Activated T-cell treated with anti-CD3 and anti-CD28 coated beads, Interleukin-2, amount 50 U/mL, for 24 hours (primary cell): ENCODE measurements around the gene SMG6.

Experiments used
- DNase-seq: peaks from one replicate; pipeline ENCODE4 v3.0.0-alpha.2; 2020
- H3K27ac Mint-ChIP-seq: 2 replicates; pipeline ENCODE4 v1.8.0; 2020; ENCODE audit warnings: mild to moderate bottlenecking, mixed read lengths
- H3K27me3 Mint-ChIP-seq: 2 replicates; pipeline ENCODE4 v1.8.0; 2020; ENCODE audit warnings: mixed read lengths
- H3K36me3 Mint-ChIP-seq: 2 replicates; pipeline ENCODE4 v1.8.0; 2020; ENCODE audit warnings: low read depth, mixed read lengths
- H3K4me1 Mint-ChIP-seq: 2 replicates; pipeline ENCODE4 v1.8.0; 2020; ENCODE audit warnings: low read depth, mixed read lengths
- H3K4me3 Mint-ChIP-seq: 2 replicates; pipeline ENCODE4 v1.8.0; 2020; ENCODE audit warnings: mild to moderate bottlenecking, moderate library complexity, mixed read lengths
- H3K9me3 Mint-ChIP-seq: 2 replicates; pipeline ENCODE4 v1.8.0; 2020; ENCODE audit warnings: mixed read lengths

Gene SMG6

GRCh38 chr17:2303204-2304188 is at the start of gene SMG6, which contains the start of gene SRR:
Gene SMG6 (minus strand): TSS chr17:2303785. CDS start chr17:2303720, 65 bp downstream.
Gene SRR (plus strand): TSS chr17:2303950. CDS start chr17:2315561, 11,611 bp downstream.
- H3K27me3 Mint-ChIP-seq, result no peaks in the 10 kb centered on the region
- peaks cover 55% of the 10 kb centered on the region for H3K36me3 Mint-ChIP-seq
- DNase-seq, result peak; percentile 96

GRCh38 chr17:2351269-2351668 is 47.7 kb upstream of the SMG6 start:
- DNase-seq, result no peak
- Mint-ChIP-seq H3K36me3 (peaks cover 3% of the 10 kb centered on the region), H3K9me3 (no peaks in the 10 kb centered on the region), H3K27ac (no peak overlapping the region), H3K4me3 (no peak overlapping the region), H3K4me1 (peaks cover 16% of the 10 kb centered on the region), H3K27me3 (no peaks in the 10 kb centered on the region)

More at GRCh38 chr17:2303204-2304188, at the start of gene SMG6, which contains the start of gene SRR:
- Mint-ChIP-seq H3K4me3 (peak within 1 kb of the TSS; percentile 91), H3K27ac (peak within 1 kb of the TSS; percentile 90), H3K4me1 (peaks cover 58% of the 10 kb centered on the region), H3K9me3 (no peaks in the 10 kb centered on the region)

DNA sequence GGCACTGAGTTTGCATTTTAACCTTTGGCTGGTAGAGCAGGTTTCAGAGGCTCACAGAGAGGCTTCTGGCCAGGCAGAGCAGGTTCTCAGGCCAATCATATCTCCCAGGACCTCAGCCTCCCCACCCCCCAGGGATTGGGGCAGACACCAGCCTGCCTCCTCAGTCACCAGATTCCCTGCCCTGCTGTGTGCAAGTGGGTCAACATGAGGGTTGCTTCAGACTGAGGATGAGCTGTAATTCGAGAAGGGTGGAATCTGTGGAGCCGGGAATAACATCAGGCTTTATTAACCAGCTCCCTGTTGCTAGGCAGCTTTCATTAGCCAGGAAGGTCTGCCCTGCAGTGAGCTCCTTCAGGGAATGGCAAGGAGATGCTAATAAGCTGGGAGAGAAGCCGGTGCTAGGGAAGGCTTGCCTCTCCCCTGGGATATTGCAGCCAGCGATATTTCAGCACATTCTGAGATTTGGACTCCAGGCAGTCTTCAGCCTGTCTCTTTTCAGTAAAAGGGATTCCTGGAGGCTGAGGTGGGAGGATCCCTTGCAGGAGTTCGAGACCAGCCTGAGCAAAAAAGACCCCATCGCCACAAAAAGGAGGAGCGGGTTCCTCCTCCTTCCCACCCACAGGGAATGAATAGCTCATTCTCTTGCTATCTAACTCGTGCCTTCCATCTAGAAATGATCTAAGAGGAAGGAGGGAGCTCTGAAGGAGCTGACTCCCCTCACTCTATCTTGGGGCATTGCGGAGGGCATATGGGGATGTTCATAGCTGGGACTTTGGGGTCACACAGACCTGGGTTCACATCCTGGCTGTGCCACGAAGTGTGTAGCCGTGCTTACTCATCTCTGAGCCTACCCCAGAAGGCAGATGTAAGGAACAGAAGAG is 44.5 kb upstream of the SMG6 start:
- H3K36me3 Mint-ChIP-seq, result peaks cover 26% of the 10 kb centered on the region
- H3K9me3 Mint-ChIP-seq, result no peaks in the 10 kb centered on the region
- H3K27me3 Mint-ChIP-seq, result no peaks in the 10 kb centered on the region
- DNase-seq, result no peak
- H3K27ac Mint-ChIP-seq, result no peak overlapping the region
- H3K4me1 Mint-ChIP-seq, result peaks cover 11% of the 10 kb centered on the region
- H3K4me3 Mint-ChIP-seq, result no peak overlapping the region

DNA sequence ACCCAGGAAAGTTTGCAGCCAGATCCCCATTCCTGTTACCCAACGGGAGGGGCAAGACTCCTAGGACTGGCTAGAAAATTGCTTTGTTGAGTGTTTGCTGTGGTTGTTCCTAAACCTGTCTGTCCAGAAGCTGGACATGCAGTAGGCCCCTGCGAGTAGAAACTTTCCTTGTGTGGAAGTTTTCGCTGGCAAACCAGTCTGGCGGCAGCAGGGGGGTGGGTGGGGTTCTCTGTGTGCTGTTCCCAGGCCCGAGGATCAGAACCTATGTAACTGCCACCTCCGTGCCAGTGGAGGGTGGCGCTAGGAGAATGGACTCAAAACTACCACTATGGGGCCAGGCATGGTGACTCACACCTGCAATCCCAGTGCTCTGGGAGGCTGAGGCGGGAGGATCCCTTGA is 42.9 kb upstream of the SMG6 start:
- Mint-ChIP-seq H3K9me3 (no peaks in the 10 kb centered on the region), H3K4me3 (no peak overlapping the region), H3K27me3 (no peaks in the 10 kb centered on the region), H3K27ac (no peak overlapping the region), H3K4me1 (peaks cover 18% of the 10 kb centered on the region), H3K36me3 (peaks cover 37% of the 10 kb centered on the region)
- DNase-seq, result no peak

- Mint-ChIP-seq H3K9me3 (no peaks in the 10 kb centered on the region), H3K4me1 (peaks cover 22% of the 10 kb centered on the region), H3K36me3 (peaks cover 45% of the 10 kb centered on the region), H3K27ac (no peak overlapping the region), H3K4me3 (no peak overlapping the region), H3K27me3 (no peaks in the 10 kb centered on the region)
- no peak for DNase-seq
Observed at GRCh38 chr17:2344528-2344927, 40.9 kb upstream of the SMG6 start.

DNA sequence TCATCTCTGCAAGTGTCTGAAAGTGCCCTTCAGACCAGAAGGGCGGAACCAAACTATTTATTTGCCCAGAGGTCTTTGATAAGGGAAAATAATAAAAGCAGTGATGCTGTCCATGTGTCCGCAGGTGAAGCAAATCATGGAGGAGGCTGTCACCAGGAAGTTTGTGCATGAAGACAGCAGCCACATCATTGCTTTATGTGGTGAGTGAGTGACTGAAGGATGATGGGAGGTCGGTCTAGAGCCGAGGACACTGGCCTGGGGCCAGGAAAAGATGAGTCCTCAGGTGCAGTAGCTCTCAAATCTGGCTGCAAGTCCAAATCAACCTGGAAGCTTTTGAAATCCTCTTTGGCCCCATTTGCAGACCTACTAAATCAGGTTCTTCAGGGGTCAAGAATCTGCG is 39.8 kb upstream of the SMG6 start:
- Mint-ChIP-seq H3K9me3 (no peaks in the 10 kb centered on the region), H3K4me1 (peaks cover 24% of the 10 kb centered on the region), H3K36me3 (peaks cover 45% of the 10 kb centered on the region), H3K27me3 (no peaks in the 10 kb centered on the region), H3K27ac (peak overlapping the region; percentile 70), H3K4me3 (no peak overlapping the region)
- DNase-seq, result peak; percentile 47

GRCh38 chr17:2338315-2338657 is 34.7 kb upstream of the SMG6 start:
- no peak for DNase-seq
- Mint-ChIP-seq H3K36me3 (peaks cover 21% of the 10 kb centered on the region), H3K27me3 (no peaks in the 10 kb centered on the region)

DNA sequence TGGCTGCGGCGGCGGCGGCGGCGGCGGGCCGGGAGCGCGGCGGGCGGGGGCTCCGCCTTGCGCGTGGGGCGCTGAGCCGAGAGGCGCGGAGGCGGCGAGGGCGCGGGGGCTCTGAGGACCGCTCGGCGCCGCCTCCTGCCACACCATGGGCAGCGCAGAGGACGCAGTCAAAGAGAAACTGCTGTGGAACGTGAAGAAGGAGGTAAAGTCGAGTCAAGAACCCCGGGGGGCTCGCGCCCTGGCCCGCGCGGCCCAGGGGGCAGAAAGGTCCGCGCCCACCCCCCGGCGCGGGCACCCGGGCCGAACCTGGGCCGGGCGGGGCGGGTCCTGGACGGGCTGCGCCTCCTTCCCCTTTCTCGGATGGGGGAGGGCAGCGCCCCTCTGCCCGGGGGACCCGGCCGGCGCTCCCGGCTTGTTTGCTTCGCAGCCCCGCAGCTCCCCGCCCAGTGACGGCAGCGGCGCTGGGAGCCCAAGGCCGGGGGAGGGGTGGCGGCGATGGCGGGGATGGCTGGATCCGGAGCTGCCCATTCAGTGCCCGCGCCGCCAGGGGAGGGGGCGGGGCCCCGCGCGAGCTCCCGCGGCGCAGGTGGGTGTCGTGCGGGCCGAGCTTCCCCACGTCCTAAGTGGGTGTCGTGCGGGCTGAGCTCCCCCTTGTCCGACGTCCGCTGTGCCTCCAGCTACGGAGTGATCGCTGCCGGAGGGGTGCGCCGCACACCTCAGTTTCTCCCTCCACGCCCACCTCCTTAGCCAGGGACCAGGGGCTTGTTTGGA is 34.1 kb upstream of the SMG6 start:
- peak overlapping the region; percentile 85 for H3K27ac Mint-ChIP-seq
- peaks cover 18% of the 10 kb centered on the region for H3K36me3 Mint-ChIP-seq
- no peaks in the 10 kb centered on the region for H3K9me3 Mint-ChIP-seq
- peak; percentile 74 for DNase-seq
- H3K4me3 Mint-ChIP-seq, result peak overlapping the region; percentile 79
- H3K27me3 Mint-ChIP-seq, result no peaks in the 10 kb centered on the region
- peaks cover 27% of the 10 kb centered on the region for H3K4me1 Mint-ChIP-seq

More at GRCh38 chr17:2338315-2338657, 34.7 kb upstream of the SMG6 start:
- Mint-ChIP-seq H3K27ac (peak overlapping the region; percentile 85), H3K4me1 (peaks cover 32% of the 10 kb centered on the region), H3K4me3 (peak overlapping the region; percentile 79), H3K9me3 (no peaks in the 10 kb centered on the region)

DNA sequence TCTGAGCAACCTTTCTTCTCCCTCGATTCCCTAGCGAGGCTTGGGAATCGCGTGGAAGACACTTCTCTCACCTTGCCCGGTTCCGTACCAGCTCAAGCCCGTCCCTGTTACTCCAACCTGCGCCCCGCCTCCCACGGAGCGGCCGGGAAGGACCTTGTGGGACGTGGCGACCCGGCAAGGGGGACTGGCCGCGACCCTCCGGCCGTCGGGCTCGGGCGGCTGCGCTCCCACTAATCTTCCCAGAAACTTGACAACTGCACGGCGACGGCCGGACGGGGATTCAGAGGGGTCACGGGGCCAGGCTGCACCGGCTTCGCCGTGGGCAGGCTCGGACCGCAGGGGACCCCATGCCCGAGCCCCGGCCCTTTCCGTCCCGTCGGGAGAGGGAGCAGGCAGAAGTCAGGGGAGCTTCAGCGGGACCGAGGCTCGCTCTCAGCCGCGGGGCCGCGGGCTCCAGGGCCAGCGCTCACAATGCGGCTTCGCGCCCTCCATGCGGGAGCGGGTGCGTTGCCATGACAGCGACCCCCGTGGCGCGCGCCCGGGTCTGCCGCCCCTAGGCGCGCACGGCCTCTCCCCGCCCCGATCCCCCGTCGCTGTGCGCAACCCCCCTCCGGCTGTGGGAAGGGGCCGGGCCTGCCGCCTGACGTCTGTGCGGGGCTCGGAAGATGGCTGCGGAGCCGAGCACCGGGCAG is 33.4 kb upstream of the SMG6 start, which contains the start of gene SGSM2:
TSS of gene SGSM2 (plus strand) at position 650 of the 692 bp plus-strand sequence. CDS start 188 bp downstream, outside the sequence.
- Mint-ChIP-seq H3K27ac (peak within 1 kb of the TSS; percentile 85), H3K36me3 (peaks cover 13% of the 10 kb centered on the region), H3K4me3 (peak within 1 kb of the TSS; percentile 79), H3K9me3 (no peaks in the 10 kb centered on the region), H3K27me3 (no peaks in the 10 kb centered on the region), H3K4me1 (peaks cover 22% of the 10 kb centered on the region)
- DNase-seq, result peak; percentile 83

DNA sequence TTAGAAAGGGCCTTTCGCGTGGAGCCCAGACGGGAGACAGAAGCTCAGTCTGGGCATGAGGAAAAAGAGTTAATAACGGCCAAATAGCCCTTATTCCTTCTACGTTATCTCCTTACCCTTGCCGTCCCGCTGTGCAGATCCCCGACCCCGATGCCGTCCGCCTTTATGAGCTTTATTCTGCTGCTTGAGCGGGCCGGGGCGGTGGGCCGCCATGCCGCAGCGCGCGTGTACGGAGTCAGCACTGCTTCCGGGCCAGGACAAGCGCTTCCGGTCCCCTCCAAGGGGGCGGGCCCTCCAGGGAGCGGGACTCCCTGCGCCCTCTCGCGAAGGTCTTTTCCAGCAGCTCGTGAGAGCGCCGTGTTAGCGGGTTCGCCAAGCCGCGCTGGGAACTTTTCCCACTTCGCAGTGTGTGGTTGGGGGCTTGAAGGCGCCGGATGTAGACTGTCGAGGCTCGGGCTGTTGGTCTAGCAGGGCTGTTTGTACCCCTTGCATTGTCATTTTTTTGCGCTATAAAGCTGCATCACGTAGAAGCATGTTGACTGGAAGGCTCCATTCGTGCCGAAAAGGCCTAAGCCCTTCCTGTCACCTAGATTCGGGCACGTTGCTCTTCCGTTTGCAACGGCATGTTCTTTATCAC is 32.7 kb upstream of the SMG6 start, which contains the start of gene TSR1:
TSS of gene TSR1 (minus strand) at position 243 of the 637 bp plus-strand sequence. CDS start at position 213, 30 bp downstream.
- H3K4me1 Mint-ChIP-seq, result peaks cover 20% of the 10 kb centered on the region
- H3K36me3 Mint-ChIP-seq, result peaks cover 7% of the 10 kb centered on the region
- H3K27ac Mint-ChIP-seq, result no peak within 1 kb of the TSS
- no peak within 1 kb of the TSS for H3K4me3 Mint-ChIP-seq
- peak; percentile 93 for DNase-seq
- no peaks in the 10 kb centered on the region for H3K9me3 Mint-ChIP-seq
- no peaks in the 10 kb centered on the region for H3K27me3 Mint-ChIP-seq

DNA sequence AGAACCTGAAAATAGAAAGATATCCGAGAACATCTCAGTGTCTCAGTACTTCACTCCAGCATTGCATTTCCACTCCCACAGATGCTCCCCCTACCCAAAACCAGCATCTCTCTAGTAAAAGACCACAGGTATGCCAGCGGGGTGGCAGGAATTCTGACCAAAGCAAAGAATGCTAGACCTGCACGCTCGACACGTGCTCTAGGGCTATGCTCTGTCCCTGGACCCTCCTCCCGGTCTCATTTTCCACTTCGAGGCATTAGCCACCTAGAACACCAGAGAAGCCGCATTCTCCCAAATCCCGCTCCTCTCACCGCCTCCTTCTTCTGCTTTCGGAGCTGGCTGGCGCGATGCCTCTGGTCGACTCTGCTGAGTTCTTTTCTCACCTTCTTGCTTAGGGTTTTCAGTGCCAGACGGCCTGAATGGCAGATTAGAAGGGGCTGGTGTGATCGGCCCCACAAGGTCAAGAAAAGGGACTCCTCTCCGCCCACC is 32.2 kb upstream of the SMG6 start:
- peaks cover 21% of the 10 kb centered on the region for H3K4me1 Mint-ChIP-seq
- peak; percentile 37 for DNase-seq
- no peak overlapping the region for H3K4me3 Mint-ChIP-seq

DNA sequence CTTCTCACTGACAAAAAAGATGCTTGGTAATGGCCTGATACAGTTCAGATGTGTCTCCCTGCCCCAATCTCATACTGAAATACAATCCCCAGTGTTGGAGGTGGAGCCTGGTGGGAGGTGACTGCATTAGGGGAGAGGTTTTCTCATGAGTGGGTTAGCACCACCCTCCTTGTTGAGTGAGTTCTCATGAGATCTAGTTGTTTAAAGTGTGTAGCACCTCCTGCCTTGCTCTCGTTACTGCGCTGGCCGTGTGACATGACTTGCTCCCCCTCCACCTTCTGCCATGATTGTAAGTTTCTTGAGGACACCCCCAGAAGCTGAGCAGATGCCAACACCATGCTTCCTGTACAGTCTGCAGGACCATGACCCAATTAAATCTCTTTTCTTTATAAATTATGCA is 27.7 kb upstream of the SMG6 start:
- Mint-ChIP-seq H3K9me3 (no peaks in the 10 kb centered on the region), H3K36me3 (peaks cover 20% of the 10 kb centered on the region), H3K27ac (no peak overlapping the region), H3K4me3 (no peak overlapping the region), H3K4me1 (peaks cover 27% of the 10 kb centered on the region), H3K27me3 (no peaks in the 10 kb centered on the region)
- no peak for DNase-seq

More for the DNA sequence above, 32.2 kb upstream of the SMG6 start:
- peaks cover 6% of the 10 kb centered on the region for H3K36me3 Mint-ChIP-seq
- H3K27ac Mint-ChIP-seq, result no peak overlapping the region
- no peaks in the 10 kb centered on the region for H3K27me3 Mint-ChIP-seq
- H3K9me3 Mint-ChIP-seq, result no peaks in the 10 kb centered on the region
